Midbrain (tissue), 1 donor: Measurements from ENCODE around the gene SULT6B1.

ENCODE experiments used
- DNase-seq: peaks from one replicate; lab custom pipeline; 2025; lab: John Stamatoyannopoulos, UW

Gene SULT6B1

DNA sequence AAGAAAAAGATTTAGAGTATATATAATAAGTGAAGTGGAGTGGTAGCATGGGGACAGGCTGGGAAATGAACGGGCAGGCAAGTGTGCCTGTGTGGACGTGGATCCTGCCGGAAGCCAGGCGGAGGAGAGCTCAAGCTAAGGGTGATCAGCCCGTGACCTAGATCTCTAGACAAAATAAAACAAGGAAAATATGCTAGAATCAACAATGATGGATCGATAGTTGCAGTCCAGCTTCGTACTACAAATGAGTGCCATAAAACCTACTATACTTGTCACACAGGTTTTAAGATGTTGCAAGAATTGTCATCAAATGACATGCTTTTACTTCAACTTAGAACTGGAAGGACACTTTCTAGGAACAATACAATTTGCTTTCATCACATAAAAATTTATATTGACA lies 40.1 kb downstream of the SULT6B1 start:
- no peak for DNase-seq

GRCh38 chr2:37146062-37146461 lies 42.4 kb downstream of the SULT6B1 start:
- no peak for DNase-seq

- no peak for DNase-seq
Observed at GRCh38 chr2:37143974-37144373, 44.5 kb downstream of the SULT6B1 start.

DNA sequence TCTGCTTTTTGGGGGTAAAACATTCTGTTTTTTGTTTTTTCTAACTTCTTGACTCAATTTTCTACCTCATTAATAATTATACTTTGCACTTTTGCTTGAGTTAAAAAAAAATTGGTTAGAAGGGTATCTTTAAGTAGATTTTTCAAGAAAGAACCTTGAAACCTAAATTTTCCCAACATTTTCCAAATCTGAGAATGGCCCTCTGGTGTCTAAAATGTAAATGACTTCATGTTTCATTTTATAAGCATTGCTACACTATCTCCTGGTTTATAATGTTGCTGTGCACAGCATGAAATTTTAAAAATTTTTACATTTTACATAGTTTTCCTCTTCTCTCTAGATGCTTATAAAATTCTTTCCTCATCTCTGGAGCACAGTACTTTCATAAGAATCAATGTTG lies 45.9 kb downstream of the SULT6B1 start:
- DNase-seq: no peak

- DNase-seq: no peak
Observed at GRCh38 chr2:37132914-37133313, 55.6 kb downstream of the SULT6B1 start.

GRCh38 chr2:37125416-37125815 lies 63.1 kb downstream of the SULT6B1 start:
- no peak for DNase-seq

- no peak for DNase-seq
Observed at GRCh38 chr2:37119157-37119556, 69.3 kb downstream of the SULT6B1 start.
